Myocyte (in vitro differentiated cells): Measurements from ENCODE around the gene RIT1. TPM values are rescaled to one million over a fixed set of nuclear protein-coding genes. Genes with fewer than 3 reads are reported as not detected.

Experiments
- DNase-seq: peaks from one replicate; pipeline ENCODE4 v3.0.0-alpha.2; 2012; ENCODE audit warnings: low read depth
- polyA plus RNA-seq: library from polyadenylated mRNA; unstranded; fragments of >200 nt; gene quantifications from one replicate; pipeline ENCODE4 v1.2.1, GENCODE V29; 2012; ENCODE audit warnings: missing spikeins
- total RNA-seq: library from RNA; depleted of rRNA; stranded (reverse); fragments of >200 nt; gene quantifications from 2 replicates; pipeline ENCODE4 v1.2.3, GENCODE V29; 2014

RIT1 gene
- total RNA-seq, result 66.8 and 72.0 TPM in 2 replicates
- 68.7 TPM for polyA plus RNA-seq

GRCh38 chr1:155911156-155912055 is at the start of gene RIT1:
Gene RIT1, minus strand, starts transcription at chr1:155911349. Its CDS starts 588 bp downstream, at chr1:155910761.
- DNase-seq, result peak; percentile 89

DNA sequence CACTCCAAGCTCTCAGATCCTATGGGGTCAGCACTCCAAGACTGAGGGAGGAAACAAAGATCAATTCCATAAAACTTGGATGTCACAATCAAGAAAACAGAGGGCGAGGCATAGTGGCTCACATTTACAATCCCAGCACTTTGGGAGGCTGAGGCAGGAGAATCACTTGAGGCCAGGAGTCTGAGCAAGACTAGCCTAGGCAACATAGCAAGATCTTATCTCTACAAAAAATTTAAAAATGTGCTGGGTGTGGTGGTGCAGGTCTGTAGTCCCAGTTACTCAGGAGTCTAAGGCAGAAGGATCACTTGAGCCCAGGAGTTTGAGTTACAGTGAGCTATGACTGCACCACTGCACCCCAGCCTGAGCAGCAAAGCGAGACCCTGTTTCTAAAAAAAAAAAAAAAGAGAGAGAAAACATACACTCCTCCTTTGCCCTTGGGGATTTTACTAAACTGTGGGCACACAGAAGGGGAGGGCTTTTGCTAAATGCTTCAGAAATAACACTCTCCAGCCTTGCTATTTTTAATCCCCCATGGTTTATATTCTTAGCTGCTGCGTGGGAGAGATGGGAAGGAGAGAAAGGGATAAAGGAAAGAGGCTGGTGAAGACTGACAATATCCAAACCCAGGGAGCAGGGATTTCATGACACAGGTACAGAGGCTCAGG is 49.1 kb upstream of the RIT1 start:
- DNase-seq, result peak; percentile 48

DNA sequence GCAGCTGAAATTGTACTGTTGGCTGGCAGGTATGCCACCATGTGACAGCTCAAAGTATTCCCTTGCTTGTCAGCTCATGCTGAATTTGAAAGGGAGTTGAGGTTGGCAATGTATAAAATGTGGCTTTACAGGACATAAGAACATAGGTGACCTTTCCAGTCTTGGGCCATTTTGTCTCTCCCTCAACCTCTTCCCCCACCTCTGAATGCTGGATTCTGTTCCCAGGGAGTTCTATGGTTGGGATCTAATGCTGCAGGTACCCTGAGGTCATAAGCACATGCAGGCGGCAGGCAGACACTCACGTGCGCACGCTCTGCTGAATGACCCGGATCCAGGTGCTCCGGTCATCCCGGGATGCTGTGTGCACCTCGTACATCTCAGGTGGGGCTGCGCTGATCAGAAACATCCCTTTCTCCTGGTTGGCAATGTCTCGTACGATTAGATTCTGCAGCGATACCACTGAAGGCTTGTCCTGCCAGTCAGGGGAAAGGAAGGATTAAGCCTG is 46.3 kb upstream of the RIT1 start:
- DNase-seq, result no peak

DNA sequence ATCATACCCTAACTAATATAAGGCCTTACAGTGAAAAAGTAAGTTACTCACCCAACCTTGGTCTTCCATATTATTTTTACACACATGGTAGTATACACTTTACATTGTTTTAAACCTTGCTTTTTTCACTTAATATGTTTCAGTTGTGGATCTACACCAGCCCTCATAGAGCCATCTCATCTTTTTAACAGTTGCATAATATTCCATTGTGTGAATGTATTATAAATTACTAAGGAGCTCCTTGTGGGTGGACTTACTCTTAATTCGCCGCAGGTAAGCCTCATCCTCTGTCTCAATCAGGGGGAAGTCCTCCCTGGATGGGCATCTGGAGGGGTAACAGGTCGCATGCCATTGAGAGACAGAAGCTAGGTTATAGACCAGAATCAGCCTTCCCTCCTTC is 43.5 kb upstream of the RIT1 start:
- DNase-seq, result no peak

- DNase-seq, result no peak
These were observed 41.3 kb upstream of the RIT1 start for GRCh38 chr1:155952505-155952890.

GRCh38 chr1:155951753-155952504 is 40.8 kb upstream of the RIT1 start:
- no peak for DNase-seq

DNA sequence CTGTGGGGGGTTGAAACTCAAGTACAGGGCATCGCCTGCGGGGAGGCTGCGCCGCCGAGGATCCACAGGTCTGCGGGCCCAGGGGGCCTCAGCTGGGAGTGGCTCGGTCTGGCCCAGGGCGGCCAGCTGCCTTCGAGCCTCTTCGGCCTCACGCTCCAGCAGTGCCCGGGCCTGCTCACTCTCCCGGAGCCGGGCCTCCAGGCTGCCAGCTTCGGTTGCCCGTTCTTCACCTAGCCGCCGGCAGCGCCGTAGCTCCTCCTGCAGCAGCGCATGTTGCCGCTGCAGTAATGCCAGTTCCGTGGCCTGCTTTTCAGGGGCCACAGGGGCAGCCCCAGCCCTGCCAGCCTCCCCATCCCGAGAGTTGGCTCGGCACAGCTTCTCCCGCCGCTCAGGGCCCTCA is 39.7 kb upstream of the RIT1 start:
- no peak for DNase-seq

GRCh38 chr1:155947741-155948140 is 36.6 kb upstream of the RIT1 start:
- no peak for DNase-seq

DNA sequence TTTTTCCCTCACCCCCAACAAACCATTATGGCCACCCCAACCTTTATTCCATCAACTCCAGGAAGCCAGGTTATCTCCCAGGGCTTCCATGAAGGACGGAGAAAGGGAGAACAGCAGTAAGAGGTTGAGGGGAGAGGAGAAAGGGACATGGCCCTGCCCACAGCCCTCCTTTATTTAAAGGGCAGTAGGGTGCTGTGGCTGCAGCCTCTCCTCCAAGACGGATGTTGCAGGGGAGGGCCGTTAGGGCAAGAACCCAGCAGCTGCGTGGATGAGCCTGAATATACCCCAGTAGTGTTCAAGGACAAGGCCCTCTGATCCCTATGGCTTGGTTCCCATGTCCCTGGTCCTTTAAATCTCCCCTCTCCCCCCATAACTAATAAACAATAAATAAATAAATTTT is 36.1 kb upstream of the RIT1 start:
- DNase-seq, result no peak

GRCh38 chr1:155946633-155947219 is 35.6 kb upstream of the RIT1 start:
- DNase-seq, result no peak

DNA sequence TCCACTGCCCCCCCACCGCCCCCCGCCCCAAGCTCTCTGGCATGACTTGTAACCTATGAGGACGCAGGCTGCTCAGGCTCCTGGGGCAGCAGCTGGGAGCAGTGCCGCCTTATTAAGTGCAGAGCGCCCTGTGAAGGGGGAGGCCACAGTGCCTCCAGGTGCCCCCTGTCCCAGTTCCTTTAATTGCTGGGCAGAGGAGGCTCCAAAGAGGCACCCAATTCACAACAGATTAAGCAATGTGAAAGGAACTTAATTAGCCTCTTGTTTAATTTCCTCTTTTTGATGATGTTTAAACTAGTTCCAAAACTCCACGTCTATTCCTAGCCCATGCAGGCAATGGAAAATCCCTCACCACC is 33.3 kb upstream of the RIT1 start:
- no peak for DNase-seq

- DNase-seq, result peak; percentile 46
These were observed 31.5 kb upstream of the RIT1 start for GRCh38 chr1:155942578-155943141.

- DNase-seq, result no peak
These were observed 30.8 kb upstream of the RIT1 start for GRCh38 chr1:155941845-155942531.

DNA sequence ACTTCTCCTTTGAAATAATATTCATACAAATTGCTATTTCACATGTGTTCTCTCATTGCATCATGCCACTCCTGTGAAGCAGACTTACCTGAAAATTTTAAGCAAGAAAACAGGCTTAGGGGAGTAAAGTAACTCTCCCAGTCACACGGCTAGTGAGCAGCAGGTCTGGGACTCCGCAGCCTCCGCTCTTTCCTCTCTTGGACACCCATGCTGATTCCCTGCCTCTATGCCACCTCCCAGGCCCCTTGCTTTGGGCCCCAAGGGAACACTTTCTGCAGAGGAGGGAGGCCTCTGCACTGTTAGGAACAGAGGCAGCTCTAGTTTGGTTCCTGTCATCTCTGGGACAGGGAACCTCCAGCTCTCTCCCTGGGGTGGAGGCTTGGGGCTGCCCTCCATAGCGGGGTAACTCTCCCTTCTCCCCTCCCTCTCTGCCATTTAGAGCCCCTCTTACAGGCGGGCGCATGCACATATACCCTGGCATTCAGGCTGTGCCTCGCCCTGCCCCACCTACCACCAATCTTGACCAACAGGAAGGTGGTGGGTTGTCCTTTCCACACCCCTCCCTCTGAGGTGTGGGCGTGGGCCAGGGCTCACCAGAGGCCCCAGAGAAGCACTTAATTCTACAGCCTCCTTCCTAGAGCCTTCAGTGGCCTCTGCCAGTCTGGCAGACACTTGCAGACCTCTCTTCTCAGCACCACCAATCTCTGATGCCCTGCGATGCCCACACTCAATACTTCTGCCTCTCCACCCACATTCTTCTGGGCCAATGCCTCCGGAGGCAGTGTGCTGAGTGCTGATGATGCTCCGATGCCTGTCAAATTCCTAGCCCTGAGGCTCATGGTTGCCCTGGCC is 30.1 kb upstream of the RIT1 start, which contains the start of gene RXFP4:
RXFP4 (plus strand) TSS at position 646 of the 852 bp plus-strand sequence; CDS start at position 718, 72 bp downstream.
- peak; percentile 45 for DNase-seq

DNA sequence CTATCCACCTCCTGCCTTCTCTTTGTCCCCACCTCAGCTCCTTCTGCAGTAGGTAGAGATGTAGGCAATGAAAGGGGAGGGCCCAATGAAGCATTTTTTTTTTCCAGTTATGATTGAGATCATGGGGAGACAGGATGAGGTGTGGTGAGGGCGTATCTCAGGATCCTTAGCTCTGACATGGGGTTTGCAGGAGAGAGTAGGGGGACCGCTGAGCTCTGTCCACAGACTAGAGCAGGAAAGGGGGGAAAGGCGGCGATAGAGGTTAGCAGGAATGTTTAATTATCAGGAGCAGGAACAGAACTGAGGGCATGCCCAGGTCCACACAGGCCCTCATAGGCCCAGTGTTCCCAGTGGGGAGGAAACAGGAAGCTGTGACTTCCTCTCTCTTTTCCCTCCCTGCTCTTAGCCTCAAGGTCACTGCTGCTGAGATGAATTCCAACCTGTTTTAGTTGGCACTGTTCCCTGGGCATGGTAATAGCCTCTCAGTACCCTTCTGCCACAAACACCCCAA is 29.4 kb upstream of the RIT1 start:
- DNase-seq, result peak; percentile 45

DNA sequence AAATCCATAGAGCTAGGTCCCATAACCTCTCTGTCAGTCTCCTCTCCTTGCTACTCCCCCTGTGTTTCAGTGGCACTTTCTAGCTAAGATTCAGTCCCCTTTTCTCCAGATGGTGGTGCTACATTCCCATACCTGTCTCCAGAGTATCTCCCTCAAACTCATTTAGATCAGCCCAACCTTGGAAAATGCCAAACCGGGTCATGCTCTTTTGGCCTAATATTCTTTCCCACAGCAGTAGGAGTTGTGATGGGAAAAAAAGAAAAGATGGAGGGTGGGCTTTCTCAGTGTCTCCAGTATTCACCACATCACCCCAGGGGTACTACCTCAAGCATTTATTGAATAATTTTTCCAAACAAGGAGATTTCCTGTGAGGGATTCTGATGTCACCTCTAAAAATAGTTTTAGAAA is 27.1 kb upstream of the RIT1 start:
- peak; percentile 81 for DNase-seq

DNA sequence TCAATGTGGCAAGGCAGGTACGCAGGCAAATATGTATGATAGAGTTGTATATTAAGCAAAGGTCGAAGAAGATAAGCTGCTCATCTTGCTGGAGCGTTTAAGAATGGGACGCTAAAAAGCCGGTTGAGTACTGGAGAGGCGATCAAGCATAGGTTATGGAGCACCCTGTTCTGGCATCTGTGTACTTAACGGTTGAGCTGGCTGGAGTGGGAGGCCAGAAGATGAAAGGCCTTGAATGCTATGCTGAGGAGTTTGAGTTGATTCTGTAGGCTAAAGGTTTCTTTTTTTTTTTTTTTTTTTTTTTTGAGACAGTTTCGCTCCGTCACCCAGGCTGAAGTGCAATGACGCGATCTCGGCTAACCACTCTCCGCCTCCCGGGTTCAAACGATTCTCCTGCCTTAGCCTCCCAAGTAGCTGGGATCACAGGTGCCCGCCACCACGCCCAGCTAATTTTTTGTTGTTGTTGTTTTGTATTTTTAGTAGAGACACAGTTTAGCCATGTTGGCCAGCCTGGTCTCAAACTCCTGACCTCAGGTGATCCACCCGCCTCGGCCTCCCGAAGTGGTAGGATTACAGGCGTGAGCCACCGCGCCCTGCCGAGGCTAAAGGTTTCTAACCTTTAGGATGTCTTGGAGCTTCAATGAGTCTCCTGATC is 23.9 kb upstream of the RIT1 start:
- DNase-seq, result no peak
